Activated CD4-positive, CD25-positive, alpha-beta regulatory T cell (primary cell): ENCODE measurements around the gene RPLP2.

Source experiments
- DNase-seq, 4 experiments: peaks; one replicate each; lab custom pipeline; 2025; lab: John Stamatoyannopoulos, UW

The RPLP2 gene

DNA sequence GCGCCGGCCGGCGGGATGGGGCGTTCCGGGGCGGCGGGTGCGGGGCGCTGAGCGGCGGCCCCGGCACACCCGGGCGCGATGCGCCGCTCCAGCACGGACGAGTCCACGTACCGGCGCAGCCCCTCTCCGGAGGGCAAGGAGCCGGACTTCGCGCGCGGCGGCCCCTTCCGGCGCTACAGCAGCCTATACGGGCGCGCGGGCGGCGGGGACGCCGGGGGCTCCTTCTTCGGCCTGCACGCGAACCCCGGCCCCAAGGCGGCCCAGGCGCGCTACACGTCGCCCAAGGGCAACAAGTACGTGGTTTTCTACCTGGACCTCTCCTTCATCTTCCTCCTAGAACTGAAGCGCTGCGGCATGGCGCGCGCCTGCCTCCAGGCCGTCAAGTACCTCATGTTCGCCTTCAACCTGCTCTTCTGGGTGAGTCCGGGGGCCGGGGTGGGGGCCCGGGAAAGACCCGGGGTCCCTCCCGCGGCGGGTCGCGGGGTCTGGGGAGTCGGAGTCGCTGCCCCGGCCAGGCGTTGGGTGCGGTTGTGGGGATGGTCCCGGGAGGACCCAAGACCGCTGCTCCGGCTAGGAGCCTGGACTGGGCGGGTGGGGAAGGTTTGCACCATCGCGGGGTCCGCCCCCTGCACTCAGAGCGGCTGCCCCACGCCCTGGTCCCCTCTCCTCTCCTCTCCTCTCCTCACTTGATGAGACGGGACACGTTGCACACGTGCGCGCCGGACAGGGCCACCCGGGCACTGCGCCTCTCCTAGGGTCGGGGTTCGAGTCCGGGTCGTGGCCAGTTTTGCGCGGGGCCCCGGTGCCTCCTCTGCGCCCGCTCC lies 40.4 kb downstream of the RPLP2 start:
- DNase-seq: no peak

DNA sequence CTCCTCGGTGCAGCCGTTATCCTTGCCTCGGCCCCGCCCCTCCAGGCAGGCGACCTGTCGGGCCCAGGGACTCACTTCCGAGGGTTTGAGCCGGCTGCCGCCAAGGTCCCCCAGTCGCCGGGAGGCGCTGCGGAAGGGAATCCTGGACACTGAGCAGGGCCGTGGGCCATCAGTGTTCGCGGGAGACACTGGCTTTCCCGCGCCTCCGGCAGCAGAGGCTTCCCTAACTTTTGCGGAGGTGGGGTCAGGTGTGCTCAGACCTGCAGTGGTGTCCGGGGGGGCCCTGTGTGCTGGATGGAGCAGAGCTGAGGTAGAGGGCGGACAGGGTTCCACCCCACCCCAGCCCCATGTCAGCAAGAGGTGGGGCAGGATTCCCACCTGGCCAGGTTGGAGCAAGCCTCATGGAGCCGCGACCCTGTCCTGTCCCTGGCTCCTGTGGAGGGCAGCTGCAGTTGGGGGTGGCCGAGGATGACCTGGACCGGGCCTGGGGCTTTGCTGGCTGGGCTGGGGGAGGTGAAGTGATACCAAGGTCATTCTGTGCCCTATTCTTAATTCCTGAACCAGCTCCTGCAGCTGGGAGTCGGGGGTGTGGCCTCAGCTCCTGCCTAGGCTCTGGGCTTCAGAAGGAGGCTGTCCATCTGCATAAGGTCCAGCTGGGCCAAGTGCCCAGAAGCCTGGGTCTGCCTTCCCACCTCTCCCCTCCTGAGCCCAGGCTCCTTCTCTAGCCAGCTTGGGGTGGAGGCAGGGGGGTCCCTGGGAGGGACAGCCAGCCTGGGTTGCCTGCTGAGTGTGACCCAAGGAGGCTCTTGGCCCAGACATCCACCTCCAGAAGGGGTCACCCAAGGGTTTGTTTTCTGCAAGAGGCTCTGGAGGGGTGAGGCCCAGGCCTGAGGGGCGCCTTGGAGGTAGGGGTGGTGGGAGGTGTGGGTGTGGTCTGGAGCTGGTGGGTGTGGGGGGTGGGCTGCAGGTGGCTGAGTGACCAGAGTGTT lies 41.3 kb downstream of the RPLP2 start:
- no peak for DNase-seq

DNA sequence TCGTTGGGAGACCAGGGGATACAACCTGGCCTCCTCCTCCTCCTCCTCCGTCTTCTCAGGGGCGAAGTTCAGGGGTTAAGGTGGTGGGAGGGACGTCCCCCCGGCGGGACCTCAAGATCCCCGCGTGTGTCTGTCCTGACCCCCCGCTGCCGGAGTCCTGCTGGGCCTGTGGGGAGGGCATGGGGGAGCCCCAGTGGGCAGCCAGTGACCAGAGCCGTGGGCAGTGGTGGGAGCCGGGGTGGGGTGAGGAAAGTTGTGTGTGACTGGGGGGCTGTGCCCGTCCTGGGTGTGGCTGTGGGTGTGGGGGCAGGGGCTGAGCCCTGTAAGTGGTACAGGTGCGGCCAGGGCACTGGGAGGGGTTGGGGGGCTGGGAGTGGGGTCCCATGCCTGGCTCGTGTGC lies 43.0 kb downstream of the RPLP2 start:
- DNase-seq: no peak

DNA sequence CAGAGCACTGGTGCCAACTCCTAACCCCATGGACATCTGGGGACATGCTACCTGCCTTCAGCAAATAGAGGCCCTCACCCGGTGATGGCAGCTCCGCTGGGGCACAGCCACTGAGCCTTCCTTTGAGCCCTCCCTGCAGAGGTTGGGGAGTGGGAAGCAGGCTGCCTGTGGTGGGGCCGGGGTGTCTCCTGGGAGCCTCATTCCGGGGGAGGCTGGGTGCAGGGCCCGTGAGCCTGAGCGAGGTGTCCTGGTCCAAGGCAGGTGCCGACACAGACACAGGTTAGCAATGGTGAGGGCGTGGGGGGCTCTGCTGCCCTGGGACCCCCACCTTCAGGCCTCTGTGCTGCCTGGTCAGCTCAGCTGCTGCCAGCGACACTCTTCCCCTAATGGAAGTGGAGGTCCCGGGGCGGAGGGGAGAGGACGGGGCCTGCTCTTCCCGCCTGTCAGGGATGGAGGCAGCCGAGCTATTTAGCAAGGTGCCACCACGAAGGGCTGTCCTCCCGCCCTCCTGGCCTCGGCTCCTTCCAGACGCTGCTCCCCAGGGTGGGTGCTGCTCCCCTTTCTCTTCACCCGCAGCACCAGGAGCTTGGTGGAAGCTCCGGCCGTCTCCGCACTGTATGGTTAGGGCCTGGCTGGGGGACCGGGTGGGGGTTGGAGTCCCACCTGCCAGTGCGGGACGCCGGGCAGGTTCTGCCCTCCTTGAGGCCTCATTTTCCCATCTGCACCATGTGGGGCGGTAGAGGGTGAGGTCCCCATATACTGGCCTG lies 44.1 kb downstream of the RPLP2 start:
- DNase-seq: no peak

DNA sequence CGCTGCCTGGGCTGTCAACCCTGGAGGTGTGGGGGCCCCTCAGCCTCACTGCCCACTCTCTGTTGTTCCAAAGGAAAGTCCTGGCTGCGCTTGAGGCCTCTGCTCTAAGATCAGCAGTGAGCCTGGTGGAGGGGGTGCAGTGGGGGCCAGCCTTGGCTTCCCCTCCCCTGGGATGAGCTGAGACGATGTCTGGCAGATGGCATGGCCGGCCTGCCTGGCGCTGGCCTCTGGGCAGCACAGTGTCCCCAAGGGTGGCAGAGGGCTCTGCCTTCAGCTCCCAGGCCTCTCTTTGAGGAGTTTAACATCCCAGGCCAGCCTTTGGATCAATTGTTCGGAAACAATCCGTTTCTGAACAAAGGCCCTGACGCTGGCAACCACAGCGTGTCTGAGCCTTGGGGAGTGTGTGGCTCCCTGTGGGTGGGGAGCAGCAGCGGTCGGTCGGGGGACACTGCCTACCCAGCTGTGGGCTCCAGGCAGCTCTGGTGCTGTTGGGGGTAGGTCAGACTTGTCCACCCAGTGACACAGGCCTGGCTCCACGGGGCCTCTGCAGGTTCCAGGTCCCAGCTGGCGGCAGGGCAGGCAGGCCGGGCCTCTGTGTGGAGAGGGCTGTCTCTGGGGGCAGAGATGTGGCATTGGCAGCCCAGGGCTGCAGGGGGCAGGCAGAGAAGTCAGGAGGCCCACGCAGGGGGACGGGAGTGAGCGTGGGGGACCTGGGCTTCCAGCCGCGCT lies 45.0 kb downstream of the RPLP2 start:
- no peak for DNase-seq

DNA sequence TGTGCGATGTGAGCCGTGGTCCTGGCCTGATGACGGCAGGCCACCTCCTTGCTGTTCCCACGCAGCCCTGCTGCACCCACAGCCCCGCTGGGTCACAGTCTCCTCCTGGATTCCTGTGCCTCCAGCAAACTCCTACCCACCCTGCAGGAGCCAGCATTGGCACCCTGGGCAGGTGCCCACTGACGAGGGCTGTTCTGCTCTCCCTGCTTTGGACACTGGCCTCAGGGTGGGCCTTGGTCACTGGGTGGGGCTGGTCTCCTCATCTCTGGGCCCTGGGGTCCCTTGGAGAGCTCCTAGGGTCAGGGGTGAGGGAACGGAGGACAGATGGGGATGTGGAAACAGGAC lies 45.5 kb downstream of the RPLP2 start:
- no peak for DNase-seq

DNA sequence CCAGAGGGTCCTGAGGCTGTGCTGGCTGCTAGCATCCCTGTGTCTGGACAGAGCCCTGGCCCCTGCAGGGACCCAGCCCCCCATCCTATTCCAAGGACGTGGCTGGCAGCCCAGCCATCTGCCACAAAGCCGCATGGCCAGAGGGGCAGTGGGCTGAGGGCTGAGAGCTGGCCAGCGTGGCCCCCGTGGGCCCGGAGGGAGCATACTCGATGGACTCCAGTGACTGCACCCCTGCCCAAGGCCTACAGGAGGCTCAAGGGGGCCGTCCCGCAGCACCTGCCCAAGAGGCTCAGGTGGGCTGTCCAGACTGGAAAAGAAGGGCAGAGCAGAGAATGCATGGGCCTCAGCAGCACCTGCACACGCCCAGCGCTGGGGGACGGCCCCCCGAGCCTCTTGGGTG lies 46.0 kb downstream of the RPLP2 start:
- DNase-seq: no peak

DNA sequence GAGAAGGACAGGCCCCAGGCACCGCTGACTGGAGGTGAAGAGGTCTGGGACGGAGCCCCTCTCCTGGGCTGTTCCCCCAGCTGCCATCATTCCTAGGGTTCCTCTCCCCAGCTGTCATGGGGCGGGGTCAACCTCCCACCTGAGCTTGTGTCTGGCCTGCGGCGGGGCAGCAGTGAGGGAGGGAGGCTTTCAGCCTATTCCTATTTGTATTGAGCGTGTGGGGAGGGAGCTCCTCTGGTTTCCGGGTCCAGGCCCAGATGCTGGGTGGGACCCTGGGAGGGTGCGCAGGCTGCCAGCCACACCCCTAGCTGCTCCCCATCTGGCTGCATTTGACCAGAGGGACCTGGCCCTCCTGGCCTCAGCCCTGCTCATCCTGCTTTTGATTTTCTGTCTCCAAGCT lies 46.6 kb downstream of the RPLP2 start:
- no peak for DNase-seq

DNA sequence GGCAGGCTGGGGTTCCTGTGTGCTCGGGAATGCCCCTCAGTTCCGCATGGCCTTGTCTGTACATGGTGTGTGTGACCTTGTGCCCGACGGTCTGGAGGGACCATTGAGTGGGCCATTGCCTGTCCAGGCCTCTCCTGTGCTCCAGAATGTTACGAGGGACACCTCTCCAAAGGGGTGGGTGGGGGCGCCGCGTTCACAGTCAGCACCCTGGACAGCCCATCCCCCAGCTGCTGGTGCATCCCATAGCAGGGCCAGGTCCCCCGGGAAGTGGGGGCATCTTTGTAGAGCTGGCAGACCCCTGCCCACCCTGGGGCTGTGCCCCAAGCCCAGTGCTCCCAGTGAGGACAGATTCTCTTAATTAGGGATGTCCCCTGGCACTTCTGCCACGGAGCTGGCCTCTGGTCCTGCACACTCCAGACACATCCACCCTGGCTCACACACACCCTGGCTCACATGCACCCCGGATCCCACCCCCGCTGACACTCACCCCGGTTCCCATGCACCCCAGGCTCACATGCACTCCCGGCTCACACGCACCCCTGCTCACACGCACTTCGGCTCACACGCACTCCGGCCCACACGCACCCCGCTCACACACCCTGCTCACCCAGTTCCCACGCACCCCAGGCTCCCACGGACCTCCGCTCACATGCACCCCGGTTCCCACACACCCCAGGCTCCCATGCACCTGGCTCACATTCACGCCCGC lies 48.4 kb downstream of the RPLP2 start:
- DNase-seq: no peak

DNA sequence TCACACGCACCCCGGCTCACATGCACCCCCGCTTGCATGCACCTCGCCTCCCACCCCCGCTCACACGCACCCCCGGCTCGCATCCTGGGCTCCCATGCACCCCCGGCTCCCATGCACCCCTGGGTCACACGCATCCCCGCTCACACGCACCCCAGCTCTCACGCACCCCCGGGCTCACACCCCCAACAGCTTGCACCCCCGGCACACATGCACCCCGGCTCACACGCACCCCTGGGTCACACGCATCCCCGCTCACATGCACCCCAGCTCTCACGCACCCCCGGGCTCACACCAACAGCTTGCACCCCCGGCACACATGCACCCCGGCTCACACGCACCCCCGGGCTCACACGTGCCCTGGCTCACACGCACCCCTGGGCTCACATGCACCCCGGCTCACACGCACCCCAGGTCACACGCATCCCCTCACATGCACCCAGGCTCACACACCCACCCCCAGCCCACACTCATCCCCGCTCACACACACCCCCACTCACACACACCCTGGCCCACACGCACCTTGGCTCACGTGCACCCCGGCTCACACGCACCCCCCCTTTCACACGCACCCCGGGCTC lies 49.1 kb downstream of the RPLP2 start:
- no peak for DNase-seq

DNA sequence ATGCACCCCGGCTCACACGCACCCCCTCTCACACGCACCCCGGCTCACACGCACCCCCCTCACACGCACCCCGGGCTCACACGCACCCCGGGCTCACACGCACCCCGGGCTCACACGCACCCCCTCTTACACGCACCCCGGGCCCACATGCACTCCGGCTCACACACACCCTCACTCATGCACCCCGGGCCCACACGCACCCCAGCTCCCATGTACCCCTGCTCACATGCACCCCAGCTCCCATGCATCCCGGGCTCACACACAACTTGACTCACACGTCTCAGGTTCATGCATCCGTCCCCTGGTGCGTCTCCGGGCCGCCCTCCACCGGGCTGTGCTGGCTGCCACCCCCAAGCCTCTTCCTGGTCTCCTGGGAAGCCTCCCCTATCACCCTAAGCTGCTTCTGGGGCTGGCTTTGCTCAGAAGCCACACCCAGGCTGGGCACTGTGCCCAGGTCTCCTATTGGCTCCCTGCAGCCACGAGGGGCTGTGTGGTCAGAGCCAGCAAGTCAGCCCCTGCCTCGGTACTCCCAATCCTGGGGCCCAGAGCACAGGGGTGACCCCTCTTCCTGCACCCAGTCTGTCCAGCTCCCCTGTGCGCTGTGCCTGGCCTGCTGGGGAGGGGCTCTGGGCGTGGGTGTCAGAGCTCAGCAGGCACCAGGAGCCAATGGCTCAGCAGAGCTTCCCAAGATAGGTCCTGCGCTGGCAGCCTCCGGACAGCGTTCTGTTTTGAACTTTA lies 49.8 kb downstream of the RPLP2 start:
- no peak for DNase-seq

DNA sequence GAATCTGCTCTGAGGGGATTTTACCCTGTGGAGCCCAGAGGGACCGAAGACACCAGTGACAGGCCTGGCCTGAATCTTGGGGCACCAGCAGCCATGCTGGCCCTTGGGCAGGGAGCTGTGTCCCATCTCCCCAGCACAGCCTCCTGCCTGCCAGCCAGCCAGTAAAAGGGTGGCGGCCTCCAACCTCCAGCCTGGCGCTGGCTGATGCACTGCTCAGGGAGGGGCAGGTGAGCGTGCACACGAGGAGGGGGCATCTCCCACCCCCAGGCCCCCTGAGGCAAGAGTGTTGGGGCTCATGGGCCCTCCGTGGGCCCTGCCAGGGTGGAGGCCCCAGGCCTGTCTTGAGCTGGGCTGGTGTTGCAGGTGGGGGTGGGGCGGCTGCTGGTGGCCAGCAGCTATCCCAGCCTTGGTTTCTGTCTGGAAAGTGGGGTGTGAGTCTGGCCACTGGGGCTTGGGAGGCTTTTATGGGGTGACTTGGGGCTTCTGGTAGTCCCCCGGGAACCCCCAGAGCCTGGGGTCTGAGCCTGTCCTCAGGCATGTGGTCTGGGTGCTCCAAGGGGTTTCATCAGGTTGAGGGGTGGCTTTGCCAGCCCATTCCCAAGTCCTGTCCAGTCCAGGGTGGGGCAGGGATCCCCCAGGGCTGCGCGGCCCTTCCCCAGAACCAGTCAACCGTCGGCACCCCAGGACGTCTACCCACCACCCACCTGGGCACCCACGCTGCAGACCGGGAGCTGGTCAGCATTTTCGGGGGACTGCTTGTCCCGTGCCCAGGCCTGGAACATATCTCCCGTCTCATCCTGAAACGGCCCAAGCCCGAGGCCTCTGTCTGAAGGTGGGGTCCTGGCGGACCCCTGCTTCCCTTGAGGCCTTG lies 50.7 kb downstream of the RPLP2 start:
- no peak for DNase-seq

DNA sequence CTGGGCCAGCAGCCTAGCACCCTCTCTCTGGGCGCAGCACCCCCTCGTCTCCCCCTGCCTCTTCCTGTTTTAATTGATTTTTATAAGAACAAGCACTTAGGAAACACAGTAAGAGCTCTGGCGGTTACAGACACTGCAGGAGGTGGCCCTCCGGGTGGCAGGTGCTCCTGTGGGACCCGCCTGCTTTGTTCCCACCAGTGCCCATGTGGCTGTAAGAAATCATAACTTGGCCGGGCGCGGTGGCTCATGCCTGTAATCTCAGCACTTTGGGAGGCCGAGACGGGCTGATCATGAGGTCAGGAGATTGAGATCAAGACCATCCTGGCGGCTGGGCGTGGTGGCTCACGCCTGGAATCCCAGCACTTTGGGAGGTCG lies 51.3 kb downstream of the RPLP2 start:
- DNase-seq: no peak

DNA sequence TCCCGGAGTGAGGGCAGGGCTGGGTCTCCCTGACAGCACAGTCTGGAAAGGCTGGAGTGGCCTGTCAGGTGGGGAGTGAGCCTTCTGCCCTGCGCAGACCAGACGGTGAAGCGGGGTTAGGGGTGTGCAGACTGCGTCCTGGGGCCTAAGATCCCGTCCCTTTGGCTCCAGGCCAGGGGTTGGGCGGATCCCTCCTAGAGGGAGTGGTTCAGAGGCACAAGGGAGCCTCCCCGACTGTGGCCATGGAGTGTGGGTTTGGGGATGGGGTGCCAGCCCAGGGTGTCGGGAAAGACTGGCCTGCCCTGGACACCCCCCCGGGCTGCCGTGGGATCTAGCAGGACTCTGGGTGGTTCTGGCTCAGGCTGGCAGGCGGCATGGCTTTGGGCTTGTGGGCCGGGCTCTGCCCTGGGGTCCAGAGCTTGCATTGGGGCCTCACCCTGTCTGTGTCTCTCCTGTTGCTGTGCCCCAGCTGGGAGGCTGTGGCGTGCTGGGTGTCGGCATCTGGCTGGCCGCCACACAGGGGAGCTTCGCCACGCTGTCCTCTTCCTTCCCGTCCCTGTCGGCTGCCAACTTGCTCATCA lies 52.4 kb downstream of the RPLP2 start:
- no peak for DNase-seq
